HG02870 (cell line): ENCODE measurements around the gene SPRING1.
"Not testable (repeated sequence)": the region's sequence is repeated elsewhere in the genome, so short reads cannot be mapped to it uniquely, and the experiment has no call there.

ENCODE experiments used
- ATAC-seq: cut with Tn5 transposase; IDR thresholded peaks from one replicate; pipeline ENCODE4 v1.9.1; 2021; ENCODE audit warnings: mild to moderate bottlenecking, moderate library complexity; ENCODE audit not compliant: unreplicated experiment

Gene SPRING1

DNA sequence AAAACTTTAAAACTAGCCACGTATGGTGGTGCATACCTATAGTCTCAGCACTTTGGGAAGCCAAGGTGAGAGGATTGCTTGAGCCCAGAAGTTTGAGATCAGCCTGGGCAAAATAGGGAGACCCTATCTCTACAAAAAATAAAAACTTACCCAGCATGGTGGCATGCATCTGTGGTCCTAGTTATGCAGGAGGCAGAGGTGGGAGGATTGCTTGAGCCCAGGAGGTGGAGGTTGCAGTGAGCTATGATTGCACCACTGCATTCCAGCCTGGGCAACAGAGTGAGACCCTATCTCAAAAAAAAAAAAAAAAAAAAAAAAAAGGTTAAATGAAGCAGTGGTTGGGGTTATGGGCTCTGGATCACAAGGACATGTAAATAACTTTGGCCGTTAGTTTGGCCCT, 4.9 kb upstream of the SPRING1 start:
- not testable (repeated sequence) for ATAC-seq

DNA sequence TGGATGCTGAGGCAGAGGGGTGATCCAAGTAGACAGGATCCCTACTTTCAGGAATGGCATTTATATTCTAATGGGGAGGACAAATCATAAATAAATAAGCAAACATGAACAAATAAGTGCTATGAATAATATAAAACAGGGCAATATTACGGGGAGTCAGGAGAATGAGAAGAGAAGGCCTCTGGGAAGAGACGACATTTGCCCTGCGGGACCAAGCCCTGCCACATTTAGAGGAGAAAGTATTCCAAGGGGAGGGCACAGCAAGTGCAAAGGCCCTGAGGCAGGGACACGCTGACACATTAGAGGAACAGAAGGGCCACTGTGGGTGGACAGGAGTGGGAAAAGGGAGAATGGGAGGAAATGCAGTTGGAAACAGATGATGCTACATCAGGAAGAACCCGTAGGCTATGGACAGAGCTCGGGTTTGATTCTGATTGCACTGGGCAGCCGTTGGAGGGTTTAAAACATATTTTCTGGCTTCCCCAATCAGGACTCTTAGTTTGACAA, 1.6 kb upstream of the SPRING1 start:
- ATAC-seq: no peak

DNA sequence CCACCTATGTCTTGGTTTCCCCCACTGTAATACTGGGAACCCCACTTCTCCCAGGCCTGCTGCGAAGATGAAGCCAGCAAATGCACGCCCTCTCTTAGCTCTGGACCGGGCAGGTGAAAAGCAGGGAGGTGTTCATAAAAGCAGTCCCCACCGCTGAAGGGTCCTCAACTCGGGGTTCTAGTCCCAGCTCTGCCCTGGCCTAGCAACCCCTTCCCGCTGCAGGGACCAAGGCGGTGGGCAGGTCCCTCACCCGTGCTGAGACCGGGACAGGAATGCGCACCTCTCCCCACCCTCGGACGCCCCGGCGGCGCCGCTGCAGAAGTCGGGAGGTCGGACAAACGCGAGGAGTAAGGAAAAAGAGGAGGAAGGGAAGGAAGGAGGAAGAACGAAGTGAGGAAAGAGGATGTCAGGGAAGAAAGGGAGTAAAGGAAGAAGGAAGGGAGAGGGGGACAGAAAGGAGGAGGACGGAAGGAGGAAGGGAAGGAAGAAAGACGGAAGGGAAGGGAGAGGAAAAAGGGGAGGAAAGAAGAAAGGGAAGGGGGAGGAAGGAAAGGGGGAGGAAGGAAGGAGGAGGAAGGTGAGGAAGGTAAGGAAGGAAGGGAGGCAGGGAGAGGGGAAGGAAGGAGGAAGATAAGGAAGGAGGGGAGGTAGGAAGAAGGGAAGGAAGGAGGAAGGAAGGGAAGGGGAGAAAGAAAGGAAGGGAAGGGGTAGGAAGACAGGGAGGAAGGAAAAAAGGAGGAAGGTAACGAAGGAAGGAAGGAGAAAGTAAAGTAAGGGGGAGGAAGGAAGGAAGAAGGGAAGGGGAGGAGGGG, 701 bp downstream of the SPRING1 start:
- ATAC-seq: no peak

DNA sequence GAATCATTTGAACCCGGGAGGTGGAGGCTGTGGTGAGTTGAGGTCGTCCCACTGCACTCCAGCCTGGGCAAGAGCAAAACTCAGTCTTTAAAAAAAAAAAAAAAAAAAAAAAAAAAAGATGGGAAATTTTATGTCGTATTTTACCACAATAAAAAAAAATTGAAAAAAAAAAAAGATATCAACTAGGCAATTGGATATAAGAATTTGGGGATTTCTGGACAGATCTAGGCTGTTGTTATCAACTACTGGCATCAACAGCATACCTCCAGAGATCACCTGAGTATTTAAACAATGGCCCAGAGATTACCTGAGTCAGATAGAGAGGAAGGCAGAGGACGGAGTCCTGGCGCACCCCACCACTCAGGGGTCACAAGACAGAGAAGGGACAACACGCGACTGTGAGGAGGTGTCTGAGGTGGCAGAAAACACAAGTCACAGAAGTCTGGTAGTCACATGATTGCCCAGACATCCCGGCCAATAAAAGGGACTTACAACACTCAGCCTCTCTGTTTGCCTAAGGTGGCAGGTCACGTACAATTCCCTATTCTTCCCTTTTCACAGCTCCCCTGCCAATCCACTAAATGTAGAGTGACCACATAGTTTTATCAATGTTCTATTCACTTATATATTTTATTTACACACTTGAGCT, 1.8 kb downstream of the SPRING1 start:
- ATAC-seq: no peak

DNA sequence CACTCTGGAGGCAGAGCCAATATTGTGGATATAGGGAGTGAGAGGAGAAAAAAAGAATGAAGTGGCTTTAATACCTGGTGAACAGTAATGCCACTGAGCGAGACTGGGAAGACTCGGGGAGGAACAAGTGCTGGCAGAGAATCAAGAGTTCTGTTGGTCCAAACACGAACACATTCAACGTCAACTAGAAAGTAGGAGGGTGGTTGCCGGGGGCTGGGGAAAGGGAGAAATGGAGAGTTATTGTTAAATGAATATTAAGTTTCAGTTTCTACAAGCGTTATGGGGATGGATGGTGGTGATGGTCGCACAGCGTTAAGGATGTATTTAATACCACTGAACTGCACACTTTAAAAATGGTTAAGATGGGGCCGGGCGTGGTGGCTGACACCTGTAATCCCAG, 2.8 kb downstream of the SPRING1 start:
- ATAC-seq: no peak

DNA sequence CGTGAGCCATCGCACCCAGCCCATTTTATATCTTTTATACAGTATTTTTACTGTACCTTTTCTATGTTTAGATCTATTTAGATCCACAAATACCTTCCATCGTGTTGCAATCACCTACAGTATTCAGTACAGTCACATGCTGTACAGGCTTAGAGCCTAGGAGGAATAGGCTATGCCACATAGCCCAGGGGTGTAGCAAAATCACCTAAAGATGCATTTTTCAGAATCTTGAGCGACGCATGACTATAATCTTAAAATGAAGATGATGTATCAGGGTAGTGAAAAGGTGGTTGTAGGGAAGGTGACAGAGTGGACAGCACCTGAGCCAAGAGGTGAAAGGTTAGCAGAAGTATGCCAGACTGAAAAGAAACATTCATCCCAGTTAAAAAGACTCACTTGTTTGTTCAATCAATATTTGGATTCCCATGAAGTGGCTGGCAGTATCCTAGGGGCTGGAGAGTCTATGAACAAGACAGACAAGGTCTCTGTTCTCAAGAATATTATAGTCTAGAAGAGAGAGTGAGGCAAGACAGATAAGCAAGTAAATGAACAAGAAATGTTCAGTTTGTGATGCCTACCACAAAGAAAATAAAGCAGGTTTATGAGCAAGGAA, 3.6 kb downstream of the SPRING1 start:
- no peak for ATAC-seq

DNA sequence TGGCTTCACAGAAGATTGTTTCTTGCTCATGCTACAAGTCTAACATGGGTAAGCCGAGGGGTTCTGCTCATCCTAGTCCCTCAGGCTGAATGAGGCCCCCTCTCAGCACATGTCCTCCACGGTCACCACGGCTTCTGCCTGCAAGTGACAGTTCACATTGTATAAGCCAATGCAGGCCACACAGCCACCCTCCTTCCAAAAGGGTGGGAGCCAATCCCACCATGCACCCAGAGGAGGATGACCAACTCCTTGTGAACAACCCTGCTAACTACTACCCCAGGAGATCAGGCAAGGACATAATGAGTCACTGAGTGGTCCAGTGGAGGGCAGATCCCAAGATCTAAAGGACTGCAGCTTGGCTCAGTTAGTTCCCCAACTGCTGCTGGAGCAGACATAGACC, 6.1 kb downstream of the SPRING1 start:
- no peak for ATAC-seq

DNA sequence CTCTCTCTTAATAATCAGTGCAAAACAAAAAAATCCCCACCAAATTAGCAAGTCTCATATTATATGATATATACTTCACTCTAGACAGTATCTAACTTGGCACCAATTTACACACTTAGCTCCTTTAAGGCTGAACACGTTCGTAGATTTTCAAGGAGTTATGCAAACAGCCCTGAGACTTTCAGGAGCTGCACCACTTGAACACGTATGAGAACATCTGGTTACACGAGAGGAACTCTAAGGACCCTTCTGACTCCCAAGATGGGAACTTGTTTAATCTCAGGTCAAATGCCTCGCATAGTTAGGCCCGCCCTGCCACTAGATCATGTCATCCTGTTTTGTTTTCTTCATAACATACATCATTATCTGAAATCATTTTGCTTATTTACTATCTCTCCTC, 10.0 kb downstream of the SPRING1 start:
- no peak for ATAC-seq

DNA sequence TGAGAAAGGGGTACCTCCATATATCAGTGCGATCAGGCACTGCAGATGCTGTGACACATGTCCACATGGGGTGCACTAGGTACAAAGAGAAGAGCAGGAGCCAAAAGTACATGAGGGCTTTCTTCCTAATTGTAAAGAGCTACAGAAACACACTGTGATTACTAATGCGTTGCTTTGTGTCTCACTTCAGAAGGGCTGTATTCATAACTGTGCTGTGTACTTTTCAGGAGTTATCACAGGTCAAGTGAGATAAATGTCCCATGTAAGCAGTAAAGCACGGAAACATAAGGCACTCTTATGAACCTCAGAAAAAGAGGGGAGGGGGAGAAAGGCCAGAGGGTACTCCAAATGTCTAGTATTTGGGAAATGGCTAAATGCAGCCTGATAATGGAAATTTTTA, 10.6 kb downstream of the SPRING1 start:
- no peak for ATAC-seq

DNA sequence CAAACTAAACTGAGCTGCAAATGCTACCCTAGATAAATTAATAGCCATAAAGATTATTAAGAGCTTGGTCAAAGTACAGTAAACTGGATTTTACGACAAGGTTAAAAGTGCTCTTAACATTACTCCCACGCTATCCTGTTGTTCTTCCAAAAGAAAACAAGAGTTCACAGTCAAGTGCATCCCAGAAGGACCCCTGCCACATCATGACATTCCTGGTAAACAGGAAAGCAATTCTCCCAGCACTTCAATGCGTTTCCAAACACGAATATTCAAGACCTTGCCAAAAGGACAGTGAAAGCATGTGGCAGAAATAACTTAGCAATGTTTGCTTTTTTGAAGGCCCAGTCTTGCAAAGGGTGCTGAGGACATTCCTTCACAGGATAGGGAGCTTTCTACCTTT, 11.2 kb downstream of the SPRING1 start:
- no peak for ATAC-seq

DNA sequence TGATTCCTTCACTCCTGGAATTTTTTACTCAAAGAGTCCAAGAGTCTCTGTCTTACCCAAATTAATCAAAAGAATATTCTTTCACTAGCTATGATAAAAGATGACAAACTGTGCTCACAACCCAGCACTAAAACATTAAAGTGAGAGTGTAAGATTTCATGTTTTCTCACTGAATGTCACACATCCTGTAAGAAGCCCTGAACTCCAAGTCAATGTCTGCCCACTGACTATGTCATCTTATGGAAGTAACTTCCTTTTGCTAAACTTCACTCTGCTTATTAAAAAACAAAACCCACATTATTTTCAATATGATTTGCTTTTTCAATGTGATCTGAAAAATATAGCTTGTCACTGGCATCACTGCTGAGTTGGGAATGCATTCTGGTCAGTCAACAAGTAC, 15.6 kb downstream of the SPRING1 start:
- no peak for ATAC-seq

DNA sequence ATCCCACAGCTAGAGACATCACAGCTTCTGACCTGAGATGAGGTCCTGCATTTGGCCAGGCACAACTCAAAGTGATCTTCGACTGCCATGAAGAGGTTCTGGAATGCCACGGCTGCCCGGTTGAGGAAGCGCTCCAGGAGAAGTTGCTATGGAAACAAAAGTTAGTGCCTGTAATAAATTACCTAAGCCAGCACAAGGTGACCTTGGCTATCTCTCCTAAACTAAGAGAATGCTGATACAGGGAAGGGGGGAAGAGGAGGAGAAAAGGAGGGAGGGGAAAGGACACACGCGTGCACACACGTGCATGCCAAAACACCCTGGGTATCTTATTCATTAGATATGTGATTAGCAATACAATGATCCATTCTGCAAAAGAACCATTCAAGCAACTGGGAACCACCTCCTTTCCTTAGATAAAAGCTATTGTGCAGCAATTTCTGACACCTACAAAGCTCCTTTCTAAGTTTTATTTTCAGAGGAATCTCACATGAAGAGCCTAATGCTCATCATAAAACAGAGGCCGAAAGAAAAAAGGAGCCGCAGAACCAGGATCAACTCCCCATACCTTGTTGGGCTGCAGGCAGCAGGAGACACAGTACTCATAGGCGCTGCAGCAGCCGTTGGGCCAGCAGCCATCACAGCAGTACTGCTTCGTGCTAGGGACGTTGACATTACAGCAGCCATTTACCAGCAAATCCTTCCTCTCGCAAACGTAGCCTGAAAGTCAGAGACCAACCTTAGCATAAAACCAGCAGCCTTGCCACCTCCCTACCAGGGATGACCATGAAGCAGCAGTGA, 17.9 kb downstream of the SPRING1 start:
- ATAC-seq: no peak

DNA sequence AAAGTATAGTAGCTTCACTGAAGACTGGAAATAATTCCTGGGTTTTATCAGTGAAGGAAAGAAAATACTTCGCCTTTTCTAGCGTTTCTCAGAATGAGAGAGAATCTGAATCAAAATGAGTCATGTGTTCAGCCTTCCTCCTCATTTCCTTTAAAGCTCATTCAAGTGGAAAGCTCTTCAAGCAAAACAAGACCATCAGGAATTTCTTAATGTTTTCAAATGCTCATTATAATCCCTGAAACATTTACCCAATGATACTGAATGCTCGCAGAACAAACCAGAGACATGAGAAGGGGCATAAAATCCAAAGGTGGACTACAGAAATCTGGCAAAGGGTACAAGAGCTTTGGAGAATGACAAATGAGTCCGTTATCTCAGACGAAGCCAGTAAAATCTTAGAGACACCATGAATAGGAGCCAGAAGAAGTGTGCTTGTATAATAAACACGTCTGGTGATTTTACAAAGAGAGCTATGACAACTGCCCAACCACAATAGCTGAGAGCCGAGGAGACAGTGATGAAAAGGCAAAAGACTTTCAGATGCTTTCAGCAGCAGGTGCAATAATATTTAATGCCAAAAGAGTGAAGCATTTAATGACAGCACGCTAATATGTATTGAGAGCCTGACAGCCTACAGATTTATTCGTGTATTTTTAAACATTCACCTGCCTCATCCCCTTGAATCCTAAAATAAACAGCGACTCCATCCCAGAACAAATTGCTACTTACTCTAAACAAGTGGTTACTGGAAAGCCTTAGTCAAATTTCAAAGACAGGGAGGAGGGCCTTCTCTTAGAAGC, 19.0 kb downstream of the SPRING1 start:
- ATAC-seq: no peak

DNA sequence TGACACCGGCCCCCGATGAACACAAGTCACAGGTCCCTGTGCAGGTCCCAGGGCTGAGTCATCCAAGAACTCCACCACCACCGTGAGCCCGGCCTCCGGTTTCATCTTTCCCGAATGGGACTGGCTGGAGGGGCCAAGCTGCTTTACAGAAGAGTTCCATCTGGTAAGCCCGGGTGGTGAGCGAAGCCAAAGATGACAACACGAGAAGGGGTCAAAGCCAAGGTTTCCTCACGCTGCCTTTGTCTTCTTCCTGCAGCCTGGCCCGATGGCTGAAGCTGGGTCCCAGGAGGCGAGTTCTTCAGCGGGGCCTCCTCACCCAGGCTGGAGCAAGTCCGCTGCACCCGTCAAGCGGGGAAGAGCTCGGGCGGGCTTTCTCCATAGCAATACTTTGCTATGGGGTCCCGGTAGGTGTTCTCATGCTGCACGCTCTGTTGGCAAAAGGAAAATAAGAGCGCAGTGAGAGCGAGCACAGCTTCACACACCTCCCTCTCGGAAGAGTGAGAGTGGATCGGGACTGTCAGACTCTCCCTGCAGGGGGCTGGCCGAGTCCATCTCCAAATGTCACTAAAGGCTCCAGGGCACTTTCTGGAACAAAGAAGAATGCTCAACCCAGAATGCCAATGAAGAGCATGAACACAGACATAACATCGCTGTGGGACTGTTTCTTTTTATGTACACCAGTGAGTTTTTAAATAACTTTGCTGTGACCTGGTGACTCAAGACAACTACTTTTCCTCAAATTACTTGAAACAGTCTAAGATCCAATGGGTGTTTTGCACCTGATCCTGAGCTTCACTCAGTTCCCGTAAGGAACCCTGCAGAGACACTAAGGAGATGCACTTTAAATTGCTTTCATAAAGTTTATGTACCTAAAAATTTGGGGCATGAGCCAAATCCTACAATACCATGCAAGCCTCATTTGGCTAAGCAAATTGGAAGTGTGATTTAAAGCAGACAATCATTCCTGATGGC, 20.1 kb downstream of the SPRING1 start:
- no peak for ATAC-seq

DNA sequence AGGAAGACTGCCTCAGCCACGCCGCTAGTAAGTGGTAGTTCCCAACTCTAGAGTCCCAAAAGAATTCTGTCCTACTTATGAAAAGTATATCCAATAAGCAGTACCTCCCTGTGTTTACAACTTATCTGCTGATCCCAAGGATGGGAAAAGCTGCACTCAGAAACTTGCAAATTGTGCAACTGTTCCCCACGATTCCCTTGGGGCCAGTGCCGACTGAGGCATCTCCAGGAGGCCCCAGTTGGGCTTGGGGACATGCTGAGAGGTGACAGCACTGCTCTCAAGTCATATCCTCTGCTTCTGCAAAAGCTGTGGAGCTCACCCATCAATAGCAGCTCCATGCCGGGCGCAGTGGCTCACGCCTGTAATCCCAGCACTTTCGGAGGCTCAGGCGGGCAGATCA, 23.7 kb downstream of the SPRING1 start:
- ATAC-seq: no peak

DNA sequence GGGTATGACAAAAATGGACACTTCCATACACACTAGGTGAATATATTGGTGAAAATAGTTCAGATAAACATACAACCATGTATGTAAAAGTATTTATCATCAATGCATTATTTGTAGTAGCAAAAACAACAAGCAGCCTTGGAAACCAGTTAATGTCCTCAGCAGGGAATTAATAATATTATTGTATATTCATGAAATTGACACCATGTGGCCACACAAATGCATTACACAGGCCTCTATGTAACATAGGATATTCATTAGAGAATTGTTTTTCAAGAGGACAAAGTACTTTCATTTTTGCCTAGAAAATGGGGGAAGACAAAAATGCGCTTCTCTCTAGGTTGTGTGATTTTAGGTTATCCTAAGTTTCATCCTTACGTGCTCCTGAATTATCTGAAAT, 24.3 kb downstream of the SPRING1 start:
- ATAC-seq: no peak

DNA sequence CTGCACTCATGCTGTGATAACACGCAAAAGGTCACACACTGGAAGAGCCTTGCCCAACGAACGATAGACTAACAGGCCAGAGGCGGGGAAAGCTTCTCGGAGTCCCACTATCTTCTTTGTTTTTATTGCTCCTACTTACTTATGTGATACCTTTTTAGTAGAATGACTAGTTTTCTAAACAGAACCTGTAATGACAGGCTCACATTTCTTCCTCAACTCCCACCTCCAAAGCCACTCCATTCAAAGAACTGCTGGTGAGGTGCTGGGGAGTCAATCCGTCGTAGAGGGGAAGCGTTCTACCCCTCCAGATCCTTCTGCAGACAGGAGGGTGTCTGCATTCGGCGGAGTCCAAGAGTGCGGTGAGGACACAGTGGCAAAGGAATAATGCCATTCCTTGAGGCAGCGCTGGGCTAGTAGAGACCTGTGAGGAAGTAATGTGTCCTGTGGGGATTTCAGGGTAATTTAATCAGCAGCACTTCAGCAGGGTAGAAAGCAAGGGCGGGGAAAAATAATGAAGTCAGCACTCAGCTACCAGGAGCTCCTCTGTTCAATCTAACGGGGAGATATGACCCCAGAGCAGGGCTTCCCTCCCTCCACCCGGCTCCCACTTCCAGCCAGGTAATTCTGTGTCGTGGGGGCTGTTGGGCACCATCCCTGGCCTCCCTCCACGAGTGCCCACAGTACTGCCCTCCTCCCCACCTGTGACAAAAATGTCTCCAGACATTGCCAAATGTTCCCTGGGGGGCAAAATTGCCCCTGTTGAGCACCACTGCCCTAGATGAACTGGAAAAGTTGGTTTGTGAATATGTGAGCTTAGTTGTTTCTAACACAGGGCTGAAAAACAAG, 25.2 kb downstream of the SPRING1 start:
- no peak for ATAC-seq
